ENCODE measurements around the gene GTPBP1.
A peak's percentile ranks its signal among the peaks of the same experiment; 100 is the strongest.

The GTPBP1 gene

DNA sequence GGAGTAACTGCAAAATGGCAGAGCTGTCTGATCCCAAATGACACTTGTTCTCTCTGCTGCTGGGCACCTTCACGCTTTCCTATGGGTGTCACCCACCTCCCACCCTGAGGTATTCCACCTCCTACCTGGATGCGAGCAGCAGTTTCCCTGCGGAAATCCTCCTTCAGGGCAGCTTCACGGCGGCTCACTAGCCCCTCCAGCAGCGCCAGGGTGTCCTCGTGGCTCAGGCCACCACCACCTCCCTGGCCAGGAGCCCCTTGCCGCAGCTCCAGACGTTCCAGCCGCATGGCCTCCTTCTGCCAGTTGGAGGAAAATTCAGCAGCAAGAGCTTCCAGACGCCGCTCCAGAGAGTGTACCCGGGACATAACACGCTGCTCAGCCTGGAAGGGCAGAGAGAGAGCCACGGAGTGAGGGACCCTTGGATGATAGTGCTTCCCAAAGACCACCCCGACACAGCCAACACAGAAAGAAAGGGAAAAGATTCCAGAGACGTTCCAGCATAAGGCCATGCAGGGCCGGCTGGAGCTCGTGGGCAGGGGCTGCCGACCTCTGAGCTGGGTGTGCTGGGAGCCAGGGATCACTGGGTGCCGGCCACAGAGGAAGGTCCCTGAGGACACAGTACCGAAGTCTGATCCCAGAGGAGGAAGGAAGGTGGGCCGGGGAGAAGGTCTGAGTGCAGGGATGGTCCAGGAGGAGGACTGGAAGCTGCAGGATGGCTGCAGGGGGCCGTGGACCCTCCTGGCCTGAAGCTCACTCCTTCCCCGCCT, 36.6 kb downstream of the GTPBP1 start:
- no peak for DNase-seq

GRCh38 chr22:38744981-38745380, 39.2 kb downstream of the GTPBP1 start:
- no peak for DNase-seq

GRCh38 chr22:38745676-38746460, 40.1 kb downstream of the GTPBP1 start:
- no peak for DNase-seq

GRCh38 chr22:38748487-38749136, 42.9 kb downstream of the GTPBP1 start:
- DNase-seq, result no peak

DNA sequence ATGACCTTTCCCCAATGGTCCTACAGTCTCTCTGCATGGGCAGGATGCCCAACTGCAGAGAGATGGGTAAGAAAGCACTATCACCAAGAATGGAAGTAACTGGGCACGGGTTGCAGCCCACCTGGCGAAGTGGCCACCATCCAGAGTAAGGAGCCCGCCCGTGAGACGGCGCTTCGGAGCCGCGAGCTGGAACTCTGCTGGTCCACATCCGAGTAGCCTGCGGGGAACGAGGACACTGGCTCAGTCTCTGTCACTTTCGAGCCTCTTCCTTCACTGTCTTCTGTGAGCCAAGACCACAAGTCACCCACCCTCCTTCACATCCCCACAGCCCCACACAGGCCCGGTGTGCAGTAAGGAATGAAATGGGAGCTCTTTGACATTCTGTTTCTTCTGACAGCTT, 44.4 kb downstream of the GTPBP1 start:
- DNase-seq, result no peak

DNA sequence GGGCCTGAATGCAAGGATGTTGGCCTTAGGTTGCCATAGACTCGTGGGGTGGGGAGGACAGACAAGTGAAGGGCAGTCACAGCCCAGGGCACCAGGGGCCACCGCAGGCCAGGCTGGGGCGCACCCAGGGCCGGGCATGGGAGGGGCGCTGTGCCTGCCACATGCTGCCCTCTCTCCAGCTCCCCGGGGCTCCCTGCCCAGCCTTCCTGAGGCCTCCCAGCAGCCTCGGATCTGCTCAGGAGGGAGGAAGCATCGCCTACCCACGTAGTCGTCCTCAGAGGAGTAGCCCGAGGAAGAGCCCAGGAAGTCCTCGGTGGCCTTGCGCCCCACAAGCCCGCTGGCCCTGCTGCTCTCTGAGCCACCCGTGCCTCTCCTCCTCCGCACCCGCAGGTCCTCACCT, 44.9 kb downstream of the GTPBP1 start:
- no peak for DNase-seq

GRCh38 chr22:38751066-38751421, 45.3 kb downstream of the GTPBP1 start:
- no peak for DNase-seq

- DNase-seq, result peak; percentile 62
These were observed 45.9 kb downstream of the GTPBP1 start for GRCh38 chr22:38751422-38752346.

DNA sequence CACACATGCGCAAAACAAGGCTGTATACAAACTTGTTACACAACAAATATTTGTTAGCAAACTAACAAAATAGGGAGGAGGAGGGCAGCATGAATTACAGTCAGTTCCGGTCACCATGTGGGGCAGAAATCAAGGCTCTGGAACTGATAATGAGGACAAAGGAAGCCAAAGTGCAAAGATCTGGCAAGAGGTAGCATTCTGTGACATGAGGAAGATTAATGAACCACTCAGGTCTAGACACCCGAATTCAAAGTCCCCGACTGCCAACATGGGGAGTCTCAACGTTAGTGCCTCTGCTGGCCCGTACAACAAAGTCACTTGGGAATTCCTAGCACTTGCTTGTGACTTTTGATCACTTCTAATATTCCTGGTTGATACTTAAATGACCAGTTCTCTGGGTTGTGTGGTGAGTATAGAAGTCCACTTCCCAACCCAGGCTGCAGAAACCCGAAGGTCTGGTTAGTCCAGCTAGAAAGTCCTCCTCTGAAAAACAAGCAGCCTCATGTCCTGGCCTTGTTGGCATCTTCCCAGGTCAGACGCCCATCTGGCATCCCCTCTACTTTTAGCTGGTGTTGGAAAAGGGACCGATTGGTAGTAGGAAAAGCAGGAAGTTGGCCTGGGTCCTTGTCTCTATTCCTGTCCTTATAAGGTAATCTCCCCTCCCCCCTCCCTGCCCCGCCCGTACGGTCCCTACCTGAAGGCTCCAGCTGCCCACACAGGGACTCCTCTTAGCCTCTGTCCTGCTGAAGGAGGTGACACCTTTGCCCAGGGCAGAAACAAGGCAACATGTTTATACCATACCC, 48.4 kb downstream of the GTPBP1 start:
- DNase-seq, result peak; percentile 21

DNA sequence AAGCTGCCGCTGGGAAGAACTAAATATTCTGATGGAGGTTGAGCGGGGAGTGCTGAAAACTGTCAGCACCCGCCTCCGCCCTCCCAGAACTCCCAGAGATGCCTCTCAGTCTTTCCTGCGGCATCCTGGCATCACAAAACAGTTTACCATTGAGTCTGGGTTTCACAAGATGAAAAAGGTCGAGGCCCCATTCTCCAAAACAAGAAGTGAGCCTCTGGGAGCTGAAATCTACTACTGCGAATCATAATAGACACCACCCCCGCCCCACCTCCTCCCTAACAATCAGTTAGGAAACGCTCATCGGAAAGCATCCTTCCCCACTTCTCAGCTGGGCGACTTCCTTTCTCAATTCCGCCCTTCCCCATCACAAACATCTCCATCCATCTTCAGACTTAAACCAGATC, 49.0 kb downstream of the GTPBP1 start:
- DNase-seq, result peak; percentile 35

DNA sequence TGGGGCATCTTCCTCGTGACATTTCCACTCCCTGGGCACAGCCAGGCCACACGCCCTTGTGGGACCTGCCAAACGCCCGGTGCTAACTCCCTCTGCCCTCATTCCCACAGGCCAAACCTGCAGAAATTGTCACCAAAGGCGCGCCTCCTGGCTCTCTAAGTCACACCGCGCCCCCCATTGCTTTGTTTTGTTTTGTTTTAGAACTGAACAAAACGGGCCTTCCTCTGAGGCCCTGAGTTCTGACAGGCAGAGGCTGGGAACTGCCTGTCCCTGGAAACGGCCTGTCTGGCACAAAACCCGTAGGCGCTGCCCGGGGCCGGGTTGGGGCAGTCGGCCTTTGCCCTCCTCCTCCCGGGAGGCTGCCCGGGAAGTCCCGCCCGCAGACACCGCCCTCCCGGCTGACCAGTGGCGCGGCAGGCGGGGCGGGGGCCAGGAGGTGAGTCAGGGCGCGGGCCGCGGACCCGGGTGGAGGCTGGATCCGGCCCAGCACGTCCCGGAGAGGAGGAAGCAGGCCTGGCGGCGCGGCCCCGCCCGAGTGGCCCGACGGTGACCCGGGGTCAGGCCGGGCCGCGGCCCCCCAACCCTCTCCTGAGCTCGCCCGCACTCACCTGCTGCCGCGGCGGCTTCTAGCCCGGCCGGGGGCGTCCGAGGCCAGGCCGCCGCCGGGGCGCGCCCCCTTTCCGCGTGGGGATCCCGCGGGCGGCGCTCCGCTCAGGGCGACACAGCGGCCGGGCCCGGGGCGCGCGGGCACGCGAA, 49.6 kb downstream of the GTPBP1 start:
- DNase-seq, result peak; percentile 56

GRCh38 chr22:38755911-38756532, 50.3 kb downstream of the GTPBP1 start, which contains the start of gene SUN2:
SUN2 (minus strand) TSS chr22:38755998; CDS start chr22:38752628, 3,370 bp downstream.
- DNase-seq, result peak; percentile 95

GRCh38 chr22:38756711-38757463, 51.1 kb downstream of the GTPBP1 start:
- no peak for DNase-seq

GRCh38 chr22:38757464-38757757, 51.7 kb downstream of the GTPBP1 start:
- DNase-seq, result no peak

GRCh38 chr22:38758276-38758945, 52.7 kb downstream of the GTPBP1 start:
- DNase-seq, result peak; percentile 76

DNA sequence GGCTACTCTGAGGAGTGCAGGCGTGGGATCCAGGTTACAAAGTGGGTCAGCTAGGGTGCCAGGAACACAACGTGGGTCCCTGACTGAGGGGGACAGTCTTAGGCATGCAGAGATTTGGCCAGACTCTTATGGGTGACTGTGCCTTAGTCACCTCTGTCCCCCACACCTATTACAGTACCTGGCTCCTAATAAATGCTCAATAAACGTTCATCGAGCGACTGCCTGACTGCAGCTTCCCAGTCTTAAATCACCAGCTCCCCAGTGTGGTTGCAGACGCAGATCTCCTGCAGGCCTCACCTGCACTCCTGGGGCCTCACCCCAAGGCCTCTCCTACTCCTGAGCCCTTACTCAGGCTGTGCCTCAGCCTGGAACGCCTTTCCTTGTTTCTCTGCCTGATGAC, 53.3 kb downstream of the GTPBP1 start:
- no peak for DNase-seq

- DNase-seq, result no peak
These were observed 54.9 kb downstream of the GTPBP1 start for GRCh38 chr22:38760477-38761201.
